Measurements from ENCODE around the gene PCDH9.

Gene PCDH9

GRCh38 chr13:67168384-67168783, 61.8 kb downstream of the PCDH9 start:
- no peak for DNase-seq (ENCODE audit: low read depth in 1 of 2, low spot score in 1 of 2)

GRCh38 chr13:67167420-67167819, 62.7 kb downstream of the PCDH9 start:
- DNase-seq (ENCODE audit: low read depth in 1 of 2, low spot score in 1 of 2), result no peak

GRCh38 chr13:67161176-67161575, 69.0 kb downstream of the PCDH9 start:
- no peak for DNase-seq (ENCODE audit: low read depth in 1 of 2, low spot score in 1 of 2)

GRCh38 chr13:67158903-67159302, 71.2 kb downstream of the PCDH9 start:
- no peak for DNase-seq (ENCODE audit: low read depth in 1 of 2, low spot score in 1 of 2)

- no peak for DNase-seq (ENCODE audit: low read depth in 1 of 2, low spot score in 1 of 2)
Measured at GRCh38 chr13:67156723-67157060, 73.4 kb downstream of the PCDH9 start.

DNA sequence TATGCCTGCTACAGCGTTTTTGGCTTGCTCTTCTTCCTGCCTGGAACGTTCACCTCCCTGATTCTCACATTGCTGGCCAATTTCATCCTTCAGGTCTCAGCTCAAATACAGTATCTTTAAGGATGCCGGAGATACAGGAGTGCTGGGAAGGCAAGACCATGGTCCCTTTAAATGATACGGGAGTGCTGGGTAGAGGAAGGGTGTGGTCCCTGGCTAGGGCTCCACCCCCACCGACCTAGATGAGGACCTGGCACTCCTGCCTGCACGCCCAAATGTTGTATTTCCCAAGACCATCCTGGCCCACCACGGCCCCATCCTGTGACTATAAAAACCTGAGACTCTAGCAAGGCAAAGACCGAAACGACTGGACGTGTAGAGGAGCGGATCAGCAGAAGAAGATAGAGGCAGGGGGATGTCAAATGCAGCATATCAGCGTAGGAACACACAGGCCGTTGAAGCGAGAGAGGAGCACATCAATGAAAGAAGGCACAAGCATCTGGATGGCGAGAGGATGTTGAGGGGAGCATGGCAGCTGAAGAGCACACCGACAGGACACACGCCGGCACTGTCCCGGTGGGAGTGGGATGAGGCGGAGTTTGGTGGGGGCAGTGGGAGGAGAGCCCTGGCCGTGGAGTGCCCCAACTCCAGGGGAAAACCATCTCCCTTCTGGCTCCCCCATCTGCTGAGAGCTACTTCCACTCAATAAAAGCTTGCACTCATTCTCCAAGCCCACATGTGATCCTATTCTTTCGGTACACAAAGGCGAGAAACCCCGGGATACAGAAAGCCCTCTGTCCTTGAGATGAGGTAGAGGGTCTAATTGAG, 74.0 kb downstream of the PCDH9 start:
- no peak for DNase-seq (ENCODE audit: low read depth in 1 of 2, low spot score in 1 of 2)

DNA sequence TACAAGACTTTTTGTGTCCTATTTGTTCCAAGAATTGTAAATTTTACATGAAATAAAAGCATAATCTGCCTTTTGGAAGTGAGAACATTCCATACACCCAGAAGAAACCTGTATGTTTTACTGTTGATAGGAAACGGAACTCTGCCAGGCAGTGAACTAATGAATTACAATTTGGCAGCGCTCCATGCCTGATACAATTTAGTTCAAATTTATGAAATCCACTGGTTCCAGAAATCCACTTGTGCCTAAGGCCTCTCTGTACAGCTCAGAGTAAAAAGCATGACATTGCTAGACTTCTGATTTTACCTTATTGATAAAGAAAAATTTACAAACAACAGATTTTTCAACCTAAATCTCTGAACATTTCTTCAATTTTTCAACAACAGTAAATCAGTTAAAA, 78.1 kb downstream of the PCDH9 start:
- no peak for DNase-seq (ENCODE audit: low read depth in 1 of 2, low spot score in 1 of 2)

DNA sequence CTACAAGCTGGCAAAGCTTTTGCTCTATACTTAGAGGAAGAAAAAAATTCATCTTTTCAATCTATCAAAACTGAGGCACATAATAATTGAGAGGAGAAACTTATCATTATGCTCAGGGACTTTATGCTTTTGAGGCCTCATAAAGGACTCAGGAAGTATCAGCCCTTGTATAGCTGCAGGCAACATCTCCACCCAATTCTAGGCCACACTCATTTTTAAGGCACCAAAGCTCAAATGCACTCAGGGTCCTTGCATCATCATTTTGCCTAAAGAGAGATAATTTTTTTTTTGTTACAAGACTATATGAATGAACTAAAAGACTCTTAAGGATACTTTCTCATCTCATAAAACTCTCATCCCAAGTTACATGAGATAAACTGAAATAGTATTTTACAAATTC, 78.5 kb downstream of the PCDH9 start:
- DNase-seq (ENCODE audit: low read depth in 1 of 2, low spot score in 1 of 2), result no peak

DNA sequence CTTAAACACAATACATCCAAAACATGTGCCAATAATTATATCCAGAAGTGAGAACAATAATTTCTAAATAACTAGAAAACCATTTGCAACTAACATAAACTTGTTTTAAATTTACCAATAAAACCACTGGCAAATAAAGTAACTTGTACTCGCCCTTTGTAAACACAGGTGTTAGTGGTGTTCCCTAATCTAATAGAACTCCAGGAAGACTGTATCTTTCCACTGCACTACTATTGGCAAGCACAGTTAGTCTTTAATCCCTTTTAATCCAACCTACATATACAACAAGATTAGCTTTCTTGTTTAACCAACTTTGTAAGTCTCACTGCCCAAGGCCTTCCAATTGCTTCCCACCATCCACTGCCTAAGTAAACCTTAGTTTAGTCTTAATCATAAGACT, 79.5 kb downstream of the PCDH9 start:
- DNase-seq (ENCODE audit: low read depth in 1 of 2, low spot score in 1 of 2), result no peak

GRCh38 chr13:67148161-67148571, 82.0 kb downstream of the PCDH9 start:
- no peak for DNase-seq (ENCODE audit: low read depth in 1 of 2, low spot score in 1 of 2)

DNA sequence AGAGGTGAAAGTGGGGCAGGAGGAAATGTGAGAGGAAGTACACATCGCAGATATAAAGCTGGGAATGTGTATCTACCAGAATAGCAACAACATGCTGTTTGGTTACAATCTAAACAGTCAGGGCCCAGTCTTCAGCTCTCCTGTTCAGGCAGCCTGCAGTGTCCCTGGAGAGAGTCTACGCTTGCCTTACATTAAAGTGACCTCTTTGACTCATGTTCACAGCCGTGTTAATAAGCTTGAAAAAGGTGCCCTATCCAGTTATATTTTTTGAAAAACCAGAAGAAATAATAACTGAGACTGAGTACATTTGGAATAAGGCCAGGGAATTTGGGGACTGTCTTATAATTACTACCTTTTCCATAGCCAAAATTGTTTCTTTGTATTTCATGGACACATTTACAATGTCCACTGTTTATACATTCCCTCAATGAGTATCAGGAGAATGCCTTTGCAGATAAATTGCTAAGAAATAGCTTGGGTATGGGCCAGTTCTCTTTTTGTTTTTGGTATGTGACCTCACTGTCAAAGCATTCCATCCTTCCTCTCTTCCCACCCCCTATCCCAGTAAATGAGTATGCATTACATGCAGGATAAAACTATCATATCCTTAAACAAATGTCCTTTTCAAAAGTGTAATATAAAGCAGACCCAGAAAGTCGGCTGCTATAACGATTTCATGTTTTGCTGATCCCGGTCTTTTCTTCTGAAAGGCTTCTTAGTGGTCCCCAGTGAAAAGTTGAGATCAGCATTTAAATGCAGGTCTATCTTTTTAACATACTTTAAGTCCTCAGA, 82.6 kb downstream of the PCDH9 start:
- no peak for DNase-seq (ENCODE audit: low read depth in 1 of 2, low spot score in 1 of 2)

GRCh38 chr13:67146523-67147130, 83.5 kb downstream of the PCDH9 start:
- DNase-seq (ENCODE audit: low read depth in 1 of 2, low spot score in 1 of 2), result no peak

- no peak for DNase-seq (ENCODE audit: low read depth in 1 of 2, low spot score in 1 of 2)
Measured at GRCh38 chr13:67145950-67146349, 84.2 kb downstream of the PCDH9 start.

DNA sequence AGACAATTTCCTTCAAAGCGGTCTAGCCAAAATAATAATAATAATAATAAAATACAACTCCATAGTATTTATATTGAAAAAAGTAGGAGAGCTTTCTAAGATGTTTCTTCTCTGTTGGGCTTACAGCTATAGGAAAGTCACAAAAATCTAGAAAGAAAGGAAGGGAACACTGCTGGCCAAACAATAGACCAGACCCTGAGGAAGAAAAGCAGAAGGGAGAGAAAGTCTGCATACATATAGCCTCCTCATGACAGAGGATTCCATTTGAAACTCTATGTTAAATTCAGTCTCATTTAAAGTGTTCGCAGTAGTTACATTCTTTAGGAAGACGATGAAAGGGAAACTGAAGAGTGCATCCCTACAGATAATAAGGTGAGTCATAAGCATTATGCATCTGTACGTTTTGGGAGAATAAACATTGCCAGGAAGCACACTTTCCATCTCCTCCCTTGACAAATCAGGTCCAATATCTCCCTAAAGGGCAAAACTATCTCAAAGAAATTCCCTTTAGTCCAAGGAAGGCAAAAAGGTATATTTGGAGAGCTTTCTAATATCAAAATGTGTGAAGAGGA, 86.5 kb downstream of the PCDH9 start:
- DNase-seq (ENCODE audit: low read depth in 1 of 2, low spot score in 1 of 2), result no peak

GRCh38 chr13:67140006-67140405, 90.1 kb downstream of the PCDH9 start:
- no peak for DNase-seq (ENCODE audit: low read depth in 1 of 2, low spot score in 1 of 2)

- no peak for DNase-seq (ENCODE audit: low read depth in 1 of 2, low spot score in 1 of 2)
Measured at GRCh38 chr13:67139551-67139950, 90.6 kb downstream of the PCDH9 start.

DNA sequence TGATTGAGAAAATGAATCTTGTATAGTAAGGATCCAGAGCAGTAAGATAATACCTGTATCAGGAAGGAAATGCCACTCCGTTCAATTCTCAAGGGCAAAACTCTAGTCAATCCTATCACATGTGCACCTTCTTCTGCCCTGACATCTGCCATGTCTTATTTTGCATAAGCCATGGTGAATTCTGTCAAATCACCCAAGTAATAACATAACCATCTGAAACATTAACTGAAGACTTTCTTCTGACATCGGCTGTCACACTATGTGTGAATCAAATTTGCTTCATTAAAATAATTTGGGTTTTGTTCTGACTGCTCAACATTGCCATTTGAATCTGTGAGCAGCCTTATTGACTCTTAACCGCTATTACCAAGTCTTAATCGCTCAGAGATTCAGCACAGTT, 91.2 kb downstream of the PCDH9 start:
- DNase-seq (ENCODE audit: low read depth in 1 of 2, low spot score in 1 of 2), result no peak

DNA sequence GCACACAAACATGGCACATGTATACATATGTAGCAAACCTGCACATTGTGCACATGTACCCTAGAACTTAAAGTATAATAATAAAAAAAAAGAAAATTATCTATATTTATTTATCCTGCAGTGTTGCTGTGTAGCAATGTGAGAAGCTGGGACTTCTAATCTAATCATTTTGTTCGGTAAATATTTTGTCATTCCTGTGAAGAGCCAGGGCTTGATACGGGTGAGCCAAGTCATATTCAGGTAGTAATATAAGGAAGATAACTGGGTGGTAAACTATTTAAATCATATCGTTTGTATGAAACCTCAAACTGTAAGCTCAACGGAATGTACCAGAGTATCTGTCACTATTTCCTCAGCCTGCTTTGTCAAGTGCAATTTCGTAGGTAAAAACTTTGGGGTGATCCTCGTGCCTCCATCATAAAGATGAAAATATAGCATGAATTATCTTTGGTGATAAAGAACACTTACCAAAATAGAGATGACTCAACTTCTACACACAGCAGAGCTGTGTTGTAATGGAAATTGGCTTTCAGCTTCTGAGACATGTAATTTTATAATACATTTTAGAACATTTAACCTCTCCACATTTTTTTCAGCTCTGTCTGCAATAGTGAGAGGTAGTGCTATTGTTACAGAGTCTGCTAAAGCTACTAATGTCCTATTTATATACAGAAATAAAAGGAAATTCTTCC, 92.9 kb downstream of the PCDH9 start:
- no peak for DNase-seq (ENCODE audit: low read depth in 1 of 2, low spot score in 1 of 2)

GRCh38 chr13:67136157-67136556, 94.0 kb downstream of the PCDH9 start:
- no peak for DNase-seq (ENCODE audit: low read depth in 1 of 2, low spot score in 1 of 2)

GRCh38 chr13:67135356-67135755, 94.8 kb downstream of the PCDH9 start:
- no peak for DNase-seq (ENCODE audit: low read depth in 1 of 2, low spot score in 1 of 2)

- no peak for DNase-seq (ENCODE audit: low read depth in 1 of 2, low spot score in 1 of 2)
Measured at GRCh38 chr13:67134417-67135129, 95.6 kb downstream of the PCDH9 start.
